Stomach (tissue), 9 donors: ENCODE data around the gene C7orf33. TPM values are rescaled to one million over a fixed set of nuclear protein-coding genes. Genes with fewer than 3 reads are reported as not detected.
A peak's percentile ranks its signal among the peaks of the same experiment; 100 is the strongest.

Experiments used
- DNase-seq, 2 donors: peaks; one replicate each; pipeline versions ENCODE4 v3.0.0 to v3.0.0-alpha.2; 2013 to 2019
- H3K27ac ChIP-seq, 5 donors: fragments of 200-600 bp in 4 of 5; sonication (generic) in 4 of 5; one replicate each; pipeline ENCODE4 v1.5.1; 2013 to 2019; ENCODE audit warnings: mild to moderate bottlenecking in 1 of 5, moderate library complexity in 1 of 5
- H3K27me3 ChIP-seq, 3 donors: fragments of 200-600 bp; sonication (generic); one replicate each; pipeline ENCODE4 v1.5.1; 2017 to 2019; ENCODE audit warnings: mixed run types in 1 of 3
- H3K36me3 ChIP-seq, 4 donors: fragments of 200-600 bp; sonication (generic); 1 replicate in 3 of 4; 2 replicates in 1 of 4; pipeline ENCODE4 v1.5.1; 2016 to 2019
- H3K4me1 ChIP-seq, 4 donors: fragments of 200-600 bp; sonication (generic); one replicate each; pipeline ENCODE4 v1.5.1; 2016 to 2019
- H3K4me3 ChIP-seq, 4 donors: fragments of 200-600 bp; sonication (generic) in 3 of 4; one replicate each; pipeline ENCODE4 v1.5.1; 2016 to 2019; ENCODE audit warnings: mild to moderate bottlenecking in 1 of 4
- H3K9me3 ChIP-seq, 4 donors: fragments of 200-600 bp; sonication (generic); one replicate each; pipeline ENCODE4 v1.5.1; 2016 to 2019
- EP300 ChIP-seq: sonication (generic); formaldehyde crosslinking; IDR thresholded peaks from one replicate; pipeline ENCODE4 v1.6.1; 2017; ENCODE audit warnings: antibody characterized with exemption
- POLR2A ChIP-seq, 4 donors: fragments of 450-650 bp; IDR thresholded peaks; one replicate each; pipeline ENCODE4 v1.6.1; 2016; ENCODE audit warnings: antibody characterized with exemption in 4 of 4, control low read depth in 2 of 4, mild to moderate bottlenecking in 1 of 4, moderate library complexity in 1 of 4
- POLR2AphosphoS5 ChIP-seq, 3 donors: sonication (generic); formaldehyde crosslinking; IDR thresholded peaks; one replicate each; pipeline ENCODE4 v1.6.1; 2016; ENCODE audit warnings: antibody characterized with exemption in 3 of 3
- WGBS, 5 donors: extraction: QIAGEN DNeasy Blood & Tissue Kit in 3 of 5; methylation state at CpG; one replicate each; pipeline versions ENCODE4 v1.1.5 to v1.1.7; 2013 to 2018; 5-methylcytosine and 5-hydroxymethylcytosine counted together
- intact Hi-C: fragments of 100-400 bp; cut with DNase I; formaldehyde crosslinking; loops from one replicate; pipeline ENCODE4 v1.15.1; 2023; ENCODE audit warnings: low total_unique reads
- polyA plus RNA-seq, 3 donors: library from polyadenylated mRNA; stranded (reverse); fragments of 200-250 nt; gene quantifications; one replicate each; pipeline ENCODE4 v1.2.3, GENCODE V29; 2013
- total RNA-seq, 5 donors: library from RNA; depleted of rRNA; stranded (reverse); fragments of >200 nt; gene quantifications; one replicate each; pipeline versions ENCODE4 v1.1.0 to v1.2.3, GENCODE V29; 2014 to 2016
- TF ChIP-seq, protein P1 (sequence below), 7 experiments: fragments of 450-650 bp in 4 of 7; fragments of 200-600 bp in 3 of 7; sonication (generic) in 3 of 7; IDR thresholded peaks; one replicate each; pipeline ENCODE4 v1.5.1; 2016 to 2019; ENCODE audit warnings: antibody characterized with exemption in 7 of 7, control low read depth in 2 of 7, mild to moderate bottlenecking in 1 of 7
- donor health status: healthy with polysubstance abuse.
- donor health status: Bipolar disorder and iron deficiency.
- donor health status: healthy.

Gene C7orf33
- total and polyA plus RNA-seq, 8 donors, result not detected

GRCh38 chr7:148556892-148557291 is 33.7 kb upstream of the C7orf33 start:
- Histone ChIP-seq H3K27ac (no peak overlapping the region), H3K4me3 (no peak overlapping the region), H3K4me1 (no peaks in the 10 kb centered on the region), H3K27me3 (peaks cover 0 to 5% (median 0%) of the 10 kb centered on the region in 3 donors), H3K9me3 (no peaks in the 10 kb centered on the region), H3K36me3 (no peaks in the 10 kb centered on the region)
- TF ChIP-seq EP300 (no peak), POLR2AphosphoS5 (IDR thresholded peaks at IDR 0.05) (no peak), POLR2A (IDR thresholded peaks at IDR 0.05) (no peak)
- TF ChIP-seq, protein P1, sequence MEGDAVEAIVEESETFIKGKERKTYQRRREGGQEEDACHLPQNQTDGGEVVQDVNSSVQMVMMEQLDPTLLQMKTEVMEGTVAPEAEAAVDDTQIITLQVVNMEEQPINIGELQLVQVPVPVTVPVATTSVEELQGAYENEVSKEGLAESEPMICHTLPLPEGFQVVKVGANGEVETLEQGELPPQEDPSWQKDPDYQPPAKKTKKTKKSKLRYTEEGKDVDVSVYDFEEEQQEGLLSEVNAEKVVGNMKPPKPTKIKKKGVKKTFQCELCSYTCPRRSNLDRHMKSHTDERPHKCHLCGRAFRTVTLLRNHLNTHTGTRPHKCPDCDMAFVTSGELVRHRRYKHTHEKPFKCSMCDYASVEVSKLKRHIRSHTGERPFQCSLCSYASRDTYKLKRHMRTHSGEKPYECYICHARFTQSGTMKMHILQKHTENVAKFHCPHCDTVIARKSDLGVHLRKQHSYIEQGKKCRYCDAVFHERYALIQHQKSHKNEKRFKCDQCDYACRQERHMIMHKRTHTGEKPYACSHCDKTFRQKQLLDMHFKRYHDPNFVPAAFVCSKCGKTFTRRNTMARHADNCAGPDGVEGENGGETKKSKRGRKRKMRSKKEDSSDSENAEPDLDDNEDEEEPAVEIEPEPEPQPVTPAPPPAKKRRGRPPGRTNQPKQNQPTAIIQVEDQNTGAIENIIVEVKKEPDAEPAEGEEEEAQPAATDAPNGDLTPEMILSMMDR (IDR thresholded peaks at IDR 0.05), result no peak
- intact Hi-C loops, result no loop called here
- DNase-seq, result no peak
- WGBS, 5 donors, result 68 to 92% (median 84%) methylated on average over 3 of the region's 3 CpGs

DNA sequence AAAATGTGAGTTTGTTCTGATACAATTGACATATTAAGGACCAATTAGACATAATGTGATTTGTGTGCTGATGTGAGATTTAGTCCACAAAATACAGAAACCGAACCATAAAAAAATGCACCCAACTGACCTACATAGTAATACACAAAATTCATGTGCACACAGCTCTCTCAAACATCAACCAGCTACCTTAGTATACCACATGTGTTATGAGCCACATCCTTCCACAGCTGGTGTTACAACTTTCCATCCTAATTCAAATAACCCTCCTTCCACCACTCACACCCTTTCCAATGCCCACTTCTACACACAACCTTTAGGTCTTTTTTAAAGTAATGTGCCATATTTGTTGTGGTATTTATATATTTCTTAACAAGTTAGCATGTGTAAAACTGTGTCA is 31.7 kb upstream of the C7orf33 start:
- H3K9me3 ChIP-seq, result no peaks in the 10 kb centered on the region
- intact Hi-C loops, result no loop called here
- peaks cover 0 to 8% (median 2%) of the 10 kb centered on the region in 4 donors for H3K4me1 ChIP-seq
- WGBS, 5 donors, result 81 to 96% (median 93%) methylated on average over 1 of the region's 1 CpG
- no peak overlapping the region for H3K4me3 ChIP-seq
- peaks cover 0 to 5% (median 0%) of the 10 kb centered on the region in 3 donors for H3K27me3 ChIP-seq
- no peak overlapping the region for H3K27ac ChIP-seq
- TF ChIP-seq EP300, result no peak
- TF ChIP-seq, protein P1 (IDR thresholded peaks at IDR 0.05), result no peak
- TF ChIP-seq POLR2AphosphoS5 (IDR thresholded peaks at IDR 0.05), result no peak
- no peak for TF ChIP-seq POLR2A (IDR thresholded peaks at IDR 0.05)
- no peaks in the 10 kb centered on the region for H3K36me3 ChIP-seq
- DNase-seq, result no peak

- H3K9me3 ChIP-seq, result no peaks in the 10 kb centered on the region
- intact Hi-C loops, result no loop called here
These were observed 29.5 kb upstream of the C7orf33 start for GRCh38 chr7:148561099-148561498.

GRCh38 chr7:148563583-148564274 is 26.8 kb upstream of the C7orf33 start:
- H3K4me3 ChIP-seq, result no peak overlapping the region

More at GRCh38 chr7:148561099-148561498, 29.5 kb upstream of the C7orf33 start:
- TF ChIP-seq POLR2AphosphoS5 (IDR thresholded peaks at IDR 0.05) (no peak), EP300 (no peak)
- TF ChIP-seq, protein P1 (IDR thresholded peaks at IDR 0.05), result no peak
- Histone ChIP-seq H3K27me3 (peaks cover 0 to 5% (median 0%) of the 10 kb centered on the region in 3 donors), H3K27ac (no peak overlapping the region), H3K4me3 (no peak overlapping the region), H3K36me3 (no peaks in the 10 kb centered on the region), H3K4me1 (peaks cover 0 to 24% (median 16%) of the 10 kb centered on the region in 4 donors)
- DNase-seq, result no peak

More at GRCh38 chr7:148563583-148564274, 26.8 kb upstream of the C7orf33 start:
- peaks cover 0 to 32% (median 16%) of the 10 kb centered on the region in 4 donors for H3K4me1 ChIP-seq
- intact Hi-C loops, result no loop called here
- WGBS, 5 donors, result 57 to 81% (median 70%) methylated on average over 4 of the region's 4 CpGs
- DNase-seq, result no peak
- no peaks in the 10 kb centered on the region for H3K27me3 ChIP-seq
- TF ChIP-seq, protein P1 (IDR thresholded peaks at IDR 0.05), result no peak
- TF ChIP-seq POLR2AphosphoS5 (IDR thresholded peaks at IDR 0.05) (no peak), EP300 (no peak), POLR2A (IDR thresholded peaks at IDR 0.05) (no peak)
- peak overlapping the region; percentile 55 to 87 (median 77) for H3K27ac ChIP-seq
- no peaks in the 10 kb centered on the region for H3K36me3 ChIP-seq
- H3K9me3 ChIP-seq, result no peaks in the 10 kb centered on the region
